Endothelial cell of umbilical vein (primary cell): ENCODE data around the gene FAM227B. TPM values are rescaled to one million over a fixed set of nuclear protein-coding genes. Genes with fewer than 3 reads are reported as not detected.

Source experiments
- BruUV-seq: library from RNA; stranded (reverse); fragments of 400-500 nt; replicated peaks from 2 replicates; lab custom pipeline; 2021; lab: Mats Ljungman, UMichigan
- CTCF ChIA-PET: fragments of 300-600, 350-600 bp; sonication (Branson Sonifier 250); formaldehyde crosslinking; loops from one replicate; lab custom pipeline; 2021; ENCODE audit warnings: antibody characterized with exemption, inconsistent platforms; lab: Charles Lee
- POLR2A ChIA-PET: fragments of 300-600, 350-600 bp; sonication (Branson Sonifier 250); formaldehyde crosslinking; loops from one replicate; lab custom pipeline; 2021; ENCODE audit warnings: antibody characterized with exemption, inconsistent platforms; lab: Charles Lee
- DNase-seq: peaks from one replicate; pipeline ENCODE4 v3.0.0-alpha.2; 2011; ENCODE audit warnings: low read depth, low spot score
- FAIRE-seq: peaks from 2 replicates; lab custom pipeline; 2011; peaks lifted over from hg19 to GRCh38; lab: Jason Lieb, UNC
- H2AFZ ChIP-seq: 2 replicates; pipeline ENCODE4 v1.6.0; 2012; ENCODE audit warnings: low read depth, low read length, control low read depth, inconsistent platforms
- H3K27ac ChIP-seq: 2 replicates; pipeline ENCODE4 v1.5.1; 2011; ENCODE audit warnings: low read depth, mild to moderate bottlenecking, control low read depth, low read length, moderate library complexity; ENCODE audit not compliant: insufficient read depth
- H3K27me3 ChIP-seq, 2 experiments: 2 replicates each; pipeline versions ENCODE4 v1.6.0 to v1.6.1; 2011; ENCODE audit warnings: low read length in 2 of 2, mixed read lengths in 1 of 2; ENCODE audit not compliant: control insufficient read depth in 2 of 2, insufficient read depth in 2 of 2
- H3K36me3 ChIP-seq, 2 experiments: 2 replicates in 1 of 2; 3 replicates in 1 of 2; pipeline ENCODE4 v1.5.1; 2011; ENCODE audit warnings: low read length in 2 of 2, mild to moderate bottlenecking in 1 of 2, moderate library complexity in 1 of 2; ENCODE audit not compliant: control insufficient read depth in 2 of 2, insufficient read depth in 2 of 2; ENCODE audit errors: extremely low read depth in 1 of 2
- H3K4me1 ChIP-seq: 3 replicates; pipeline ENCODE4 v1.5.1; 2011; ENCODE audit warnings: mild to moderate bottlenecking, low read length; ENCODE audit not compliant: control insufficient read depth, insufficient read depth; ENCODE audit errors: extremely low read depth
- H3K4me2 ChIP-seq: 2 replicates; pipeline ENCODE4 v1.6.1; 2011; ENCODE audit warnings: low read length, control low read depth, mixed read lengths; ENCODE audit not compliant: insufficient read depth
- H3K4me3 ChIP-seq, 3 experiments: fragments of 200-600 bp in 1 of 3; sonication (generic), shearing (Covaris generic) in 1 of 3; replicated peaks in 1 of 3; 2 replicates each; pipeline ENCODE4 v1.5.1; 2011 to 2016; ENCODE audit warnings: control low read depth in 3 of 3, low read length in 3 of 3, mild to moderate bottlenecking in 2 of 3, inconsistent platforms in 1 of 3, low read depth in 1 of 3, moderate library complexity in 1 of 3; ENCODE audit not compliant: insufficient read depth in 1 of 3
- H3K79me2 ChIP-seq: 2 replicates; pipeline ENCODE4 v1.6.0; 2012; ENCODE audit warnings: low read length, inconsistent platforms; ENCODE audit not compliant: control insufficient read depth, insufficient read depth
- H3K9ac ChIP-seq: replicated peaks from 2 replicates; pipeline ENCODE3; 2011; ENCODE audit warnings: low read length, control low read depth; ENCODE audit not compliant: insufficient read depth; ENCODE audit errors: extremely low read depth
- H3K9me1 ChIP-seq: replicated peaks from 3 replicates; pipeline ENCODE4 v1.6.0; 2011; ENCODE audit warnings: mild to moderate bottlenecking, low read length; ENCODE audit not compliant: control insufficient read depth, insufficient read depth; ENCODE audit errors: extremely low read depth
- H3K9me3 ChIP-seq: replicated peaks from 2 replicates; pipeline ENCODE4 v1.5.1; 2012; ENCODE audit warnings: low read length, inconsistent platforms; ENCODE audit not compliant: control insufficient read depth, insufficient read depth
- H4K20me1 ChIP-seq: replicated peaks from 2 replicates; pipeline ENCODE3; 2011; ENCODE audit warnings: mild to moderate bottlenecking, low read length; ENCODE audit not compliant: control insufficient read depth, insufficient read depth; ENCODE audit errors: extremely low read depth
- CTCF ChIP-seq, 2 donors: IDR thresholded peaks; 1 replicate in 1 of 2; 2 replicates in 1 of 2; pipeline ENCODE4 v1.5.1; 2011; ENCODE audit warnings: low read length in 2 of 2, mild to moderate bottlenecking in 2 of 2, moderate library complexity in 2 of 2, control low read depth in 1 of 2, inconsistent platforms in 1 of 2, low read depth in 1 of 2; ENCODE audit not compliant: insufficient read depth in 1 of 2; ENCODE audit errors: extremely low read depth in 1 of 2
- EZH2 ChIP-seq: IDR thresholded peaks from 2 replicates; pipeline ENCODE4 v1.6.1; 2012; ENCODE audit warnings: borderline replicate concordance, low read depth, mild to moderate bottlenecking, moderate library complexity, low read length, inconsistent platforms; ENCODE audit not compliant: severe bottlenecking
- FOS ChIP-seq: IDR thresholded peaks from 2 replicates; pipeline ENCODE4 v1.6.1; 2011; ENCODE audit warnings: mild to moderate bottlenecking, low read length, moderate library complexity, borderline replicate concordance; ENCODE audit not compliant: insufficient read depth
- GATA2 ChIP-seq: IDR thresholded peaks from 2 replicates; pipeline ENCODE4 v1.7.0; 2011; ENCODE audit warnings: low read depth, mild to moderate bottlenecking, moderate library complexity, mixed read lengths, low read length; ENCODE audit not compliant: insufficient read length, insufficient read depth
- JUN ChIP-seq: IDR thresholded peaks from 2 replicates; pipeline ENCODE4 v1.6.1; 2011; ENCODE audit warnings: borderline replicate concordance, low read depth; ENCODE audit not compliant: insufficient read length, insufficient read depth
- MAX ChIP-seq: IDR thresholded peaks from 2 replicates; pipeline ENCODE4 v1.6.1; 2011; ENCODE audit not compliant: insufficient read depth, insufficient read length
- MYC ChIP-seq: IDR thresholded peaks from one replicate; pipeline ENCODE4 v1.6.1; 2011; ENCODE audit warnings: mild to moderate bottlenecking, low read depth, low read length
- POLR2A ChIP-seq: IDR thresholded peaks from 2 replicates; pipeline ENCODE4 v1.6.1; 2012; ENCODE audit warnings: low read depth, mild to moderate bottlenecking, control low read depth, low read length
- POLR2AphosphoS5 ChIP-seq: IDR thresholded peaks from 2 replicates; pipeline ENCODE4 v1.6.1; 2012; ENCODE audit warnings: low read depth, mild to moderate bottlenecking, control low read depth, low read length, moderate library complexity; ENCODE audit not compliant: insufficient read depth
- dilution Hi-C: fragments of 300-500 bp; cut with MboI; formaldehyde crosslinking; loops from one replicate; pipeline ENCODE4 v1.15.0; 2019; ENCODE audit warnings: low sequenced_read_pairs; ENCODE audit not compliant: extremely low pct_ligation_motif_present
- intact Hi-C: fragments of 100-400 bp; cut with micrococcal nuclease; formaldehyde crosslinking; loops from one replicate; pipeline ENCODE4 v1.10.0; 2022
- polyA plus RNA-seq, 4 experiments: library from polyadenylated mRNA; depleted of rRNA in 3 of 4; stranded (reverse) in 3 of 4; unstranded in 1 of 4; fragments of >200 nt; gene quantifications; 2 replicates each; pipeline versions ENCODE4 v1.2.1 to v1.2.3, GENCODE V29; 2011 to 2012; ENCODE audit warnings: missing spikeins in 1 of 4
- total RNA-seq: library from RNA; stranded (reverse); gene quantifications from 2 replicates; pipeline ENCODE4 v1.2.3, GENCODE V29; 2021

FAM227B gene
- total and polyA plus RNA-seq, 2 donors (not counting 3 experiments of a cell fraction or from before 2014, with no cell fraction given) = 1.5 to 1.8 TPM

- no peaks in the 10 kb centered on the region for H3K79me2 ChIP-seq
- H3K9ac ChIP-seq = no peak overlapping the region
- H3K4me1 ChIP-seq = no peaks in the 10 kb centered on the region
- FAIRE-seq = no peak
- H3K27me3 ChIP-seq = no peaks in the 10 kb centered on the region
- no peaks in the 10 kb centered on the region for H3K9me3 ChIP-seq
- dilution Hi-C loops (no loop called here), intact Hi-C loops (no loop called here)
- ChIA-PET POLR2A (no interaction called here), CTCF (no interaction called here)
- no peak overlapping the region for H2AFZ ChIP-seq
- no peaks in the 10 kb centered on the region for H3K9me1 ChIP-seq
- BruUV-seq = no TSS peak
- TF ChIP-seq MYC (no peak), EZH2 (no peak), CTCF (IDR thresholded peaks at IDR 0.05; ENCODE audit: extremely low read depth in 1 of 2, insufficient read depth in 1 of 2, low read depth in 1 of 2, low read length in 2 of 2) (no peak)
- no peak for DNase-seq
- H3K4me2 ChIP-seq = no peak overlapping the region
- H4K20me1 ChIP-seq = peaks cover 2% of the 10 kb centered on the region
- no peak overlapping the region for H3K4me3 ChIP-seq
- no peaks in the 10 kb centered on the region for H3K36me3 ChIP-seq
- no peak overlapping the region for H3K27ac ChIP-seq
Observed at GRCh38 chr15:49644364-49644794, 23.8 kb upstream of the FAM227B start.

- CTCF ChIA-PET = interaction anchor here (0.7 kb wide), 1 partner anchor 49 kb away, joined by 3 read pairs; no protein-coding TSS in a partner anchor
- Histone ChIP-seq H3K4me3 (no peak overlapping the region), H3K27ac (no peak overlapping the region), H3K79me2 (no peaks in the 10 kb centered on the region), H3K36me3 (no peaks in the 10 kb centered on the region), H2AFZ (no peak overlapping the region), H3K9me1 (no peaks in the 10 kb centered on the region), H3K9me3 (no peaks in the 10 kb centered on the region), H4K20me1 (peaks cover 2% of the 10 kb centered on the region), H3K4me1 (no peaks in the 10 kb centered on the region), H3K4me2 (no peak overlapping the region), H3K27me3 (no peaks in the 10 kb centered on the region), H3K9ac (no peak overlapping the region)
- TF ChIP-seq MYC = no peak
- TF ChIP-seq GATA2 = no peak
- no peak for TF ChIP-seq CTCF (IDR thresholded peaks at IDR 0.05; ENCODE audit: extremely low read depth in 1 of 2, insufficient read depth in 1 of 2, low read depth in 1 of 2, low read length in 2 of 2)
- TF ChIP-seq MAX = no peak
- TF ChIP-seq POLR2A = no peak
- no peak for TF ChIP-seq FOS
- no peak for TF ChIP-seq EZH2
- no peak for TF ChIP-seq JUN
- TF ChIP-seq POLR2AphosphoS5 = no peak
- dilution Hi-C loops = no loop called here
- FAIRE-seq = no peak
- intact Hi-C loops = no loop called here
- no peak for DNase-seq
- POLR2A ChIA-PET = no interaction called here
- BruUV-seq = no TSS peak
Observed at GRCh38 chr15:49637857-49638256, 17.2 kb upstream of the FAM227B start.
